ENCODE measurements around the gene PFDN6. TPM values are rescaled to one million over a fixed set of nuclear protein-coding genes. Genes with fewer than 3 reads are reported as not detected.

PFDN6 gene
- total and polyA plus RNA-seq, 9 of the 15 experiments (the other 6 are each of a cell fraction or from before 2014, with no cell fraction given), result 6.8 to 475 (median 216) TPM

DNA sequence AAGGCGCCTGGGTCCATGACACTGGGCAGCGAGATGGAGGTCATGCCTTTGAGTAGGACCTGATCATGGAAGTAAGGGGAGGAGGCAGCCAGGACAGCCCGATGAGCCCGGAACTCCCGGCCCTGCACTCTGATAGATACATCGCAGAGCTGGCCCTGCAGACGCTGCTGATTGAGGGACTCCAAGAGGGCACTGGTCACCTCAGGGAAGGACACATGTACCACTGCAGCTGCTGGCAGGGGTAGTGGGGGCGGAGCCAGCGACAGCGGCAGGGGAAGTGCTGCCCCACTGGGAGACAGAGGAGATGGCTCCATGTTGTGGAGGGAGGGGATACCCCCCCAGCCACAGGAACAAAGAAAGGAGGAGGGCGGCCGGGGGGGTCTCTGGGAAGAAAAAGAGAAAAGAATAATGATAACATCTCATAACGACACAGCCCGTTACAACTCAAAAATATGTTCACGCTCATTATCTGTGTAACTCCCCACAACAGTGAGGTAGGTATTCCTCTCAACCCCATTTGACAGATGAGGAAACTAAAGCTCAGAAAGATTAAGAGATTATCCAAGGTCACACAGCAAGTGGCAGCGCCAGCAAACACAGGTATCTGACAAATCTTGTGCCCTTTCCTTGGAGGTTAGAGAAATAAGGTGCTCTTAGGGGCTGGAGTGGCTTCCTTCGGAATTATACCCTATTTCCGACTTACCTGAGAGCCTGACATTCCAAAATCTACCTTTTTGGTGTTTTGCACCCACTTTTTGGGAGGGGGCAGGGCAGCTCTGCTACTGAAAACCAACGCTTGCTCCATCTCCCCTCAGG lies 27.4 kb downstream of the PFDN6 start:
- WGBS (ENCODE audit: insufficient coverage, low coverage, missing lambda C conversion rate), result 53% methylated on average over 19 of the region's 19 CpGs
- ATAC-seq (no peak), DNase-seq (ENCODE audit: extremely low read depth in 1 of 4, low spot score in 3 of 4) (no peak), FAIRE-seq (no peak)
- ChIA-PET POLR2A (interaction anchor here (0.5 to 2.6 kb wide), 10 partner anchors 9 to 345 kb away, joined by 3 to 32 read pairs (median 4); partner anchors contain the start of genes B3GALT4, RGL2, RPS18 and VPS52), CTCF (ENCODE audit: low intra/inter-chr PET ratio) (no interaction called here)
- no TSS peak for BruUV-seq (replicated peaks)
- Histone ChIP-seq H3K27ac (ENCODE audit: extremely low read depth, low read depth, low read length) (no peak overlapping the region), H3K4me3 (peak overlapping the region; percentile 63), H3K27me3 (ENCODE audit: control insufficient read depth in 2 of 2, insufficient read depth in 2 of 2, low read length in 2 of 2) (no peaks in the 10 kb centered on the region), H3K79me2 (ENCODE audit: control insufficient read depth, insufficient read depth, low read length) (peaks cover 65% of the 10 kb centered on the region), H3K36me3 (ENCODE audit: control insufficient read depth, insufficient read depth, low read length) (peaks cover 46% of the 10 kb centered on the region), H3K9me1 (ENCODE audit: control insufficient read depth, insufficient read depth, low read length) (peaks cover 3% of the 10 kb centered on the region), H4K20me1 (replicated peaks; ENCODE audit: control insufficient read depth, insufficient read depth, low read length) (peaks cover 10% of the 10 kb centered on the region; the same call in 1 of the 2 replicates), H2AFZ (ENCODE audit: low read depth, low read length) (no peak overlapping the region), H3K9me3 (replicated peaks; ENCODE audit: control insufficient read depth, insufficient read depth, low read depth, low read length) (no peaks in the 10 kb centered on the region), H3K4me2 (ENCODE audit: insufficient read depth, low read length) (peak overlapping the region; percentile 77), H3K4me1 (replicated peaks in 1 of 2; ENCODE audit: control insufficient read depth in 2 of 2, insufficient read depth in 2 of 2, low read length in 2 of 2) (peaks cover 60 to 80% of the 10 kb centered on the region in 2 experiments), H3K9ac (ENCODE audit: insufficient read depth in 1 of 2, low read depth in 2 of 2, low read length in 2 of 2) (peak overlapping the region; percentile 23 to 38; a peak in 3 of 4 replicates)
- intact Hi-C loops (cut with micrococcal nuclease) (loop anchor here (1.0 kb wide), 1 partner anchor 45 kb away; the partner anchor contains the start of gene RPS18), in situ Hi-C loops (cut with MboI) (no loop called here)
- TF ChIP-seq CBX3 (IDR thresholded peaks at IDR 0.05; ENCODE audit: borderline replicate concordance in 1 of 2, low read length in 2 of 2) (peak in 1 of 2 experiments; percentile 69; a peak in 1 of 3 replicates), ZNF146 (CRISPR knock-in tag; IDR thresholded peaks at IDR 0.05; ENCODE audit: unreplicated experiment) (no peak), KDM1A (IDR thresholded peaks at IDR 0.05) (peak in 1 of 2 experiments; percentile 73; a peak in 3 of 4 replicates), THRAP3 (IDR thresholded peaks at IDR 0.05; ENCODE audit: borderline replicate concordance) (no peak), EGR1 (conservative IDR thresholded peaks at IDR 0.05) (no peak), ESRRA (IDR thresholded peaks at IDR 0.05; ENCODE audit: borderline replicate concordance, low read depth) (peak; percentile 72), ZC3H8 (IDR thresholded peaks at IDR 0.05) (no peak), RBBP5 (IDR thresholded peaks at IDR 0.05; ENCODE audit: borderline replicate concordance, insufficient read depth, low read length, poor library complexity, severe bottlenecking) (no peak), SIN3A (IDR thresholded peaks at IDR 0.05; ENCODE audit: borderline replicate concordance in 2 of 2, control insufficient read depth in 1 of 2, low read depth in 2 of 2, low read length in 2 of 2) (0 out of 4 replicates have a peak, but pooled peaks of 1 of the 2 experiments have one; percentile 11), SMARCB1 (IDR thresholded peaks at IDR 0.05; ENCODE audit: insufficient read length, low read depth) (peak; percentile 34), TAF15 (IDR thresholded peaks at IDR 0.05; ENCODE audit: low read depth, low read length) (no peak), TAF9B (IDR thresholded peaks at IDR 0.05; ENCODE audit: partially characterized antibody) (no peak), CHD4 (IDR thresholded peaks at IDR 0.05; ENCODE audit: insufficient read depth, insufficient replicate concordance, low read depth, low read length, poor library complexity, severe bottlenecking) (peak; percentile 30), TBL1XR1 (IDR thresholded peaks at IDR 0.05; ENCODE audit: low read length in 2 of 2) (no peak)
- TF ChIP-seq, protein P1, sequence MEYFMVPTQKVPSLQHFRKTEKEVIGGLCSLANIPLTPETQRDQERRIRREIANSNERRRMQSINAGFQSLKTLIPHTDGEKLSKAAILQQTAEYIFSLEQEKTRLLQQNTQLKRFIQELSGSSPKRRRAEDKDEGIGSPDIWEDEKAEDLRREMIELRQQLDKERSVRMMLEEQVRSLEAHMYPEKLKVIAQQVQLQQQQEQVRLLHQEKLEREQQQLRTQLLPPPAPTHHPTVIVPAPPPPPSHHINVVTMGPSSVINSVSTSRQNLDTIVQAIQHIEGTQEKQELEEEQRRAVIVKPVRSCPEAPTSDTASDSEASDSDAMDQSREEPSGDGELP (CRISPR knock-in tag; IDR thresholded peaks at IDR 0.05; ENCODE audit: borderline replicate concordance), result no peak
- TF ChIP-seq, protein P2, sequence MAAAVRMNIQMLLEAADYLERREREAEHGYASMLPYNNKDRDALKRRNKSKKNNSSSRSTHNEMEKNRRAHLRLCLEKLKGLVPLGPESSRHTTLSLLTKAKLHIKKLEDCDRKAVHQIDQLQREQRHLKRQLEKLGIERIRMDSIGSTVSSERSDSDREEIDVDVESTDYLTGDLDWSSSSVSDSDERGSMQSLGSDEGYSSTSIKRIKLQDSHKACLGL (CRISPR knock-in tag; IDR thresholded peaks at IDR 0.05; ENCODE audit: borderline replicate concordance, poor library complexity, severe bottlenecking), result no peak
- TF ChIP-seq, protein P3, sequence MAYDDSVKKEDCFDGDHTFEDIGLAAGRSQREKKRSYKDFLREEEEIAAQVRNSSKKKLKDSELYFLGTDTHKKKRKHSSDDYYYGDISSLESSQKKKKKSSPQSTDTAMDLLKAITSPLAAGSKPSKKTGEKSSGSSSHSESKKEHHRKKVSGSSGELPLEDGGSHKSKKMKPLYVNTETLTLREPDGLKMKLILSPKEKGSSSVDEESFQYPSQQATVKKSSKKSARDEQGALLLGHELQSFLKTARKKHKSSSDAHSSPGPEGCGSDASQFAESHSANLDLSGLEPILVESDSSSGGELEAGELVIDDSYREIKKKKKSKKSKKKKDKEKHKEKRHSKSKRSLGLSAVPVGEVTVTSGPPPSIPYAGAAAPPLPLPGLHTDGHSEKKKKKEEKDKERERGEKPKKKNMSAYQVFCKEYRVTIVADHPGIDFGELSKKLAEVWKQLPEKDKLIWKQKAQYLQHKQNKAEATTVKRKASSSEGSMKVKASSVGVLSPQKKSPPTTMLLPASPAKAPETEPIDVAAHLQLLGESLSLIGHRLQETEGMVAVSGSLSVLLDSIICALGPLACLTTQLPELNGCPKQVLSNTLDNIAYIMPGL (CRISPR knock-in tag; IDR thresholded peaks at IDR 0.05), result no peak

Data from K562 (cell line).